GM12878 (cell line): ENCODE measurements around the gene S100A2. TPM values are rescaled to one million over a fixed set of nuclear protein-coding genes. Genes with fewer than 3 reads are reported as not detected.

ENCODE experiments used
- ATAC-seq: fragments of 200-7000 bp; cut with Tn5 transposase; 3 replicates; pipeline ENCODE4 v1.9.1; 2020; ENCODE audit warnings: mild to moderate bottlenecking, moderate library complexity
- BruUV-seq: library from RNA; stranded (reverse); fragments of 400-500 nt; replicated peaks from 2 replicates; lab custom pipeline; 2021; lab: Mats Ljungman, UMichigan
- CTCF ChIA-PET: fragments of 300-600 bp; sonication (Branson Sonifier 250); formaldehyde crosslinking; extraction: SDS; loops from one replicate; lab custom pipeline; 2021; ENCODE audit warnings: inconsistent platforms; lab: Yijun Ruan, JAX
- POLR2A ChIA-PET: fragments of 350-600 bp; formaldehyde crosslinking; extraction: SDS; loops from one replicate; lab custom pipeline; 2021; ENCODE audit warnings: inconsistent platforms; lab: Charles Lee
- RAD21 ChIA-PET: fragments of 300-600 bp; sonication (Branson Sonifier 250); formaldehyde crosslinking; loops from one replicate; lab custom pipeline; 2023; ENCODE audit warnings: antibody characterized with exemption; ENCODE audit not compliant: unreplicated experiment; lab: Charles Lee
- SMC1A ChIA-PET: fragments of 300-600 bp; sonication (Branson Sonifier 250); formaldehyde crosslinking; loops from one replicate; lab custom pipeline; 2023; ENCODE audit not compliant: unreplicated experiment, uncharacterized antibody; lab: Charles Lee
- DNase-seq: peaks from one replicate; pipeline ENCODE4 v3.0.0-alpha.2; 2011; ENCODE audit warnings: low read depth, low spot score
- FAIRE-seq: peaks from 3 replicates; lab custom pipeline; 2011; peaks lifted over from hg19 to GRCh38; lab: Jason Lieb, UNC
- H2AFZ ChIP-seq: 2 replicates; pipeline ENCODE4 v1.6.0; 2011; ENCODE audit warnings: low read depth, low read length, control low read depth; ENCODE audit not compliant: control insufficient read depth
- H3K27ac ChIP-seq: 2 replicates; pipeline ENCODE4 v1.5.1; 2011; ENCODE audit warnings: control low read depth; ENCODE audit not compliant: control insufficient read depth, insufficient read depth
- H3K27me3 ChIP-seq, 2 experiments: replicated peaks in 1 of 2; 2 replicates each; pipeline versions ENCODE4 v1.6.0 to v1.6.1; 2011; ENCODE audit warnings: low read length in 1 of 2; ENCODE audit not compliant: control insufficient read depth in 2 of 2, insufficient read depth in 2 of 2
- H3K36me3 ChIP-seq, 2 experiments: 2 replicates each; pipeline ENCODE4 v1.5.1; 2011; ENCODE audit warnings: low read length in 1 of 2; ENCODE audit not compliant: control insufficient read depth in 2 of 2, insufficient read depth in 2 of 2
- H3K4me1 ChIP-seq: 2 replicates; pipeline ENCODE4 v1.6.1; 2011; ENCODE audit warnings: mild to moderate bottlenecking, low read length, moderate library complexity, mixed read lengths; ENCODE audit not compliant: control insufficient read depth, insufficient read depth
- H3K4me2 ChIP-seq: 2 replicates; pipeline ENCODE4 v1.6.0; 2011; ENCODE audit warnings: control low read depth; ENCODE audit not compliant: control insufficient read depth, insufficient read depth
- H3K4me3 ChIP-seq: fragments of 200-600 bp; sonication (generic); 2 replicates; pipeline ENCODE4 v1.5.1; 2016
- H3K79me2 ChIP-seq: 2 replicates; pipeline ENCODE4 v1.6.0; 2011; ENCODE audit warnings: low read length; ENCODE audit not compliant: control insufficient read depth, insufficient read depth
- H3K9ac ChIP-seq: 2 replicates; pipeline ENCODE4 v1.8.0; 2011; ENCODE audit warnings: low read length, control low read depth, mixed read lengths; ENCODE audit not compliant: control insufficient read depth, insufficient read depth
- H3K9me3 ChIP-seq: replicated peaks from 3 replicates; pipeline ENCODE4 v1.5.1; 2011; ENCODE audit warnings: mild to moderate bottlenecking, low read length; ENCODE audit not compliant: control insufficient read depth, insufficient read depth
- H4K20me1 ChIP-seq: 2 replicates; pipeline ENCODE4 v1.6.0; 2011; ENCODE audit not compliant: control insufficient read depth, insufficient read depth
- BRCA1 ChIP-seq: IDR thresholded peaks from 2 replicates; pipeline ENCODE4 v1.6.1; 2011; ENCODE audit warnings: low read depth, low read length, improper control_type of control experiment
- CBX5 ChIP-seq: sonication (generic); IDR thresholded peaks from 2 replicates; pipeline ENCODE4 v1.6.1; 2016; ENCODE audit warnings: low read depth, moderate library complexity, mild to moderate bottlenecking, inconsistent platforms
- CEBPB ChIP-seq, 2 experiments: fragments of 150-350 bp in 1 of 2; IDR thresholded peaks; 2 replicates each; pipeline ENCODE4 v1.6.1; 2012 to 2014; ENCODE audit warnings: low read depth in 2 of 2, low read length in 2 of 2, borderline replicate concordance in 1 of 2, inconsistent platforms in 1 of 2
- EP300 ChIP-seq, 2 experiments: fragments of 150-350 bp in 1 of 2; IDR thresholded peaks; 2 replicates each; pipeline ENCODE4 v1.6.1; 2011 to 2012; ENCODE audit warnings: low read depth in 2 of 2, low read length in 2 of 2, borderline replicate concordance in 1 of 2, improper control_type of control experiment in 1 of 2, inconsistent platforms in 1 of 2; ENCODE audit not compliant: control insufficient read depth in 1 of 2
- FOS ChIP-seq: IDR thresholded peaks from 3 replicates; pipeline ENCODE4 v1.6.1; 2011; ENCODE audit warnings: borderline replicate concordance; ENCODE audit not compliant: insufficient read length; ENCODE audit errors: extremely low read depth
- IKZF1 ChIP-seq: fragments of 450-650 bp; conservative IDR thresholded peaks from 2 replicates; pipeline ENCODE4 v1.6.1; 2017; ENCODE audit warnings: antibody characterized with exemption, mild to moderate bottlenecking
- JUNB ChIP-seq: IDR thresholded peaks from 2 replicates; pipeline ENCODE4 v1.6.1; 2016; ENCODE audit warnings: antibody characterized with exemption, mild to moderate bottlenecking
- MXI1 ChIP-seq: fragments of 150-350 bp; IDR thresholded peaks from 2 replicates; pipeline ENCODE4 v1.6.1; 2011; ENCODE audit warnings: low read depth, mild to moderate bottlenecking, inconsistent platforms, low read length, improper control_type of control experiment
- MYB ChIP-seq: fragments of 150-350 bp; IDR thresholded peaks from 2 replicates; pipeline ENCODE4 v1.6.1; 2014; ENCODE audit warnings: mild to moderate bottlenecking, low read depth, low read length, borderline replicate concordance
- POU2F2 ChIP-seq: IDR thresholded peaks from 3 replicates; pipeline ENCODE4 v1.6.1; 2011; ENCODE audit warnings: low read depth, mild to moderate bottlenecking, low read length, borderline replicate concordance
- SKIL ChIP-seq: fragments of 450-650 bp; IDR thresholded peaks from 2 replicates; pipeline ENCODE4 v1.6.1; 2017; ENCODE audit warnings: mild to moderate bottlenecking, low read depth, inconsistent platforms; ENCODE audit not compliant: poor library complexity, severe bottlenecking
- SP1 ChIP-seq: IDR thresholded peaks from one replicate; pipeline ENCODE4 v1.6.1; 2011; ENCODE audit warnings: low read depth, low read length
- YY1 ChIP-seq: IDR thresholded peaks from 2 replicates; pipeline ENCODE4 v1.6.1; 2011; ENCODE audit warnings: low read depth, mild to moderate bottlenecking, low read length
- WGBS: methylation state at CpG from one replicate; pipeline ENCODE4 v1.1.6; 2016; ENCODE audit warnings: low lambda C conversion rate; ENCODE audit not compliant: insufficient replicate concordance, insufficient coverage; ENCODE audit errors: missing lambda C conversion rate; 5-methylcytosine and 5-hydroxymethylcytosine counted together
- in situ Hi-C: fragments of 300-500 bp; cut with MboI; formaldehyde crosslinking; loops from 9 replicates; pipeline ENCODE4 v1.14.3; 2018; ENCODE audit warnings: mixed read lengths
- intact Hi-C: fragments of 100-400 bp; cut with micrococcal nuclease; formaldehyde crosslinking; loops from one replicate; pipeline ENCODE4 v1.14.2; 2022; ENCODE audit not compliant: unreplicated experiment
- polyA plus RNA-seq, 11 experiments: library from polyadenylated mRNA; depleted of rRNA in 4 of 11; unstranded in 6 of 11; stranded (reverse) in 5 of 11; fragments of >200 nt; fragmentation: Nextera tagmentation in 4 of 11; fragmentation: Illumina TruSeq in 1 of 11; extraction: Ambion mirVana in 4 of 11; extraction: Trizol in 1 of 11; gene quantifications; 1 replicate in 1 of 11; 2 replicates in 10 of 11; pipeline versions ENCODE4 v1.2.1 to v1.2.3, GENCODE V29; 2011 to 2016; ENCODE audit warnings: inconsistent platforms in 2 of 11, missing spikeins in 2 of 11, low read depth in 1 of 11
- total RNA-seq, 4 experiments: library from RNA; depleted of rRNA in 3 of 4; stranded (reverse); fragments of >200 nt in 3 of 4; fragmentation: Illumina TruSeq in 1 of 4; extraction: Trizol in 1 of 4; gene quantifications; 2 replicates each; pipeline versions ENCODE4 v1.2.1 to v1.2.3, GENCODE V29; 2013 to 2021
- TF ChIP-seq, protein P1 (sequence below): fragments of 150-350 bp; IDR thresholded peaks from 2 replicates; pipeline ENCODE4 v1.6.1; 2016; ENCODE audit warnings: low read depth, low read length
- TF ChIP-seq, protein P2 (sequence below), 3 experiments: IDR thresholded peaks in 2 of 3; conservative IDR thresholded peaks in 1 of 3; 2 replicates each; pipeline ENCODE4 v1.5.1; 2011; ENCODE audit warnings: low read depth in 3 of 3, low read length in 3 of 3, mild to moderate bottlenecking in 3 of 3, control low read depth in 2 of 3, moderate library complexity in 2 of 3, inconsistent platforms in 1 of 3, mixed read lengths in 1 of 3; ENCODE audit not compliant: control insufficient read depth in 2 of 3, insufficient read depth in 1 of 3; ENCODE audit errors: extremely low read depth in 1 of 3

Gene S100A2
- total and polyA plus RNA-seq, 10 of the 15 experiments (the other 5 are each of a cell fraction or from before 2014, with no cell fraction given): 0.11 to 1.5 (median 0.59) TPM; not detected in 2

DNA sequence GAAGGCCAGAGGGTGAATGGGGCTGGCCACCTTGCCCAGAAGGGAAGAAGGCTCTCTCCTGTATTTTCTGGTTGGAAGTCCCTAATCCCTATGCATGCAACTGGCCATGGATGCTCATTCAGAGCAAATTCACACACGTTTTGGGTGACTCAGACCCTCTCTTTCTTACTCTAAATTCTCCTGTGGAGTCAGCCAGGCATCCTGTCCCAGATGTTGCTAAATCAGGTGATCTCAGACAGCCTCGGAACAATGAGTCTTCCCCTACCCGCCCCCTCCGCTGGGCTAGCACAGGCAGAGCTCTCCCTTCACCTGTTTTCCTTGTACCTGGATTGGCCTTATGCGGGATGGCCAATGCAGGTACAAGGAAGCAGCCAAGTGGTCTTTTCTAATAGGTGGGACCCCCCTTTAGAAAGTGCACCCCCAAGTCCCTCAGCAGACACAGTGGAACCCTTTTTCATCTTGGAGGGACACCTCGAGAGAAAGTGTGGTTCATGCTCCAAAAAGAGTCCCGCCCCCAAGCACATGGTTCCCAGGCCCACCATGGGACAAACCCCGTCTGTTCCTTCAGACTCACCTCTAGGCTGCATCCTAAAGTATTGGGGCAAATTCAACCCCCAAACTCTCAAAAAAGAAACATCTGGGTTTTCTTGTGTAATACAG is 38.5 kb downstream of the S100A2 start:
- no peaks in the 10 kb centered on the region for H3K4me1 ChIP-seq
- no peaks in the 10 kb centered on the region for H4K20me1 ChIP-seq
- H2AFZ ChIP-seq: no peak overlapping the region
- H3K9ac ChIP-seq: no peak overlapping the region
- in situ Hi-C loops: no loop called here
- TF ChIP-seq SKIL: no peak
- no peak for TF ChIP-seq YY1
- TF ChIP-seq POU2F2: no peak
- TF ChIP-seq JUNB: no peak
- TF ChIP-seq FOS: no peak
- no peak for TF ChIP-seq MXI1
- TF ChIP-seq, protein P1, sequence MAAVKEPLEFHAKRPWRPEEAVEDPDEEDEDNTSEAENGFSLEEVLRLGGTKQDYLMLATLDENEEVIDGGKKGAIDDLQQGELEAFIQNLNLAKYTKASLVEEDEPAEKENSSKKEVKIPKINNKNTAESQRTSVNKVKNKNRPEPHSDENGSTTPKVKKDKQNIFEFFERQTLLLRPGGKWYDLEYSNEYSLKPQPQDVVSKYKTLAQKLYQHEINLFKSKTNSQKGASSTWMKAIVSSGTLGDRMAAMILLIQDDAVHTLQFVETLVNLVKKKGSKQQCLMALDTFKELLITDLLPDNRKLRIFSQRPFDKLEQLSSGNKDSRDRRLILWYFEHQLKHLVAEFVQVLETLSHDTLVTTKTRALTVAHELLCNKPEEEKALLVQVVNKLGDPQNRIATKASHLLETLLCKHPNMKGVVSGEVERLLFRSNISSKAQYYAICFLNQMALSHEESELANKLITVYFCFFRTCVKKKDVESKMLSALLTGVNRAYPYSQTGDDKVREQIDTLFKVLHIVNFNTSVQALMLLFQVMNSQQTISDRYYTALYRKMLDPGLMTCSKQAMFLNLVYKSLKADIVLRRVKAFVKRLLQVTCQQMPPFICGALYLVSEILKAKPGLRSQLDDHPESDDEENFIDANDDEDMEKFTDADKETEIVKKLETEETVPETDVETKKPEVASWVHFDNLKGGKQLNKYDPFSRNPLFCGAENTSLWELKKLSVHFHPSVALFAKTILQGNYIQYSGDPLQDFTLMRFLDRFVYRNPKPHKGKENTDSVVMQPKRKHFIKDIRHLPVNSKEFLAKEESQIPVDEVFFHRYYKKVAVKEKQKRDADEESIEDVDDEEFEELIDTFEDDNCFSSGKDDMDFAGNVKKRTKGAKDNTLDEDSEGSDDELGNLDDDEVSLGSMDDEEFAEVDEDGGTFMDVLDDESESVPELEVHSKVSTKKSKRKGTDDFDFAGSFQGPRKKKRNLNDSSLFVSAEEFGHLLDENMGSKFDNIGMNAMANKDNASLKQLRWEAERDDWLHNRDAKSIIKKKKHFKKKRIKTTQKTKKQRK: no peak
- no peak for TF ChIP-seq MYB
- no peak for TF ChIP-seq BRCA1
- TF ChIP-seq SP1: no peak
- no peak for TF ChIP-seq CEBPB (IDR thresholded peaks at IDR 0.05; ENCODE audit: borderline replicate concordance in 1 of 2, low read depth in 2 of 2, low read length in 2 of 2)
- TF ChIP-seq CBX5: no peak
- TF ChIP-seq, protein P2, sequence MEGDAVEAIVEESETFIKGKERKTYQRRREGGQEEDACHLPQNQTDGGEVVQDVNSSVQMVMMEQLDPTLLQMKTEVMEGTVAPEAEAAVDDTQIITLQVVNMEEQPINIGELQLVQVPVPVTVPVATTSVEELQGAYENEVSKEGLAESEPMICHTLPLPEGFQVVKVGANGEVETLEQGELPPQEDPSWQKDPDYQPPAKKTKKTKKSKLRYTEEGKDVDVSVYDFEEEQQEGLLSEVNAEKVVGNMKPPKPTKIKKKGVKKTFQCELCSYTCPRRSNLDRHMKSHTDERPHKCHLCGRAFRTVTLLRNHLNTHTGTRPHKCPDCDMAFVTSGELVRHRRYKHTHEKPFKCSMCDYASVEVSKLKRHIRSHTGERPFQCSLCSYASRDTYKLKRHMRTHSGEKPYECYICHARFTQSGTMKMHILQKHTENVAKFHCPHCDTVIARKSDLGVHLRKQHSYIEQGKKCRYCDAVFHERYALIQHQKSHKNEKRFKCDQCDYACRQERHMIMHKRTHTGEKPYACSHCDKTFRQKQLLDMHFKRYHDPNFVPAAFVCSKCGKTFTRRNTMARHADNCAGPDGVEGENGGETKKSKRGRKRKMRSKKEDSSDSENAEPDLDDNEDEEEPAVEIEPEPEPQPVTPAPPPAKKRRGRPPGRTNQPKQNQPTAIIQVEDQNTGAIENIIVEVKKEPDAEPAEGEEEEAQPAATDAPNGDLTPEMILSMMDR (IDR thresholded peaks at IDR 0.05 in 2 of 3, conservative IDR thresholded peaks at IDR 0.05 in 1 of 3; ENCODE audit: control insufficient read depth in 2 of 3, extremely low read depth in 1 of 3, insufficient read depth in 1 of 3, low read depth in 3 of 3, low read length in 3 of 3): no peak
- TF ChIP-seq IKZF1: no peak
- TF ChIP-seq EP300 (IDR thresholded peaks at IDR 0.05; ENCODE audit: borderline replicate concordance in 1 of 2, control insufficient read depth in 1 of 2, low read depth in 2 of 2, low read length in 2 of 2): no peak
- TF ChIP-seq, all 136 proteins: peak for 0
- Histone ChIP-seq H3K4me3 (no peak overlapping the region), H3K27me3 (0 out of 4 replicates have a peak, but pooled peaks cover 0 to 3% of the 10 kb centered on the region in 2 experiments), H3K9me3 (no peaks in the 10 kb centered on the region), H3K36me3 (no peaks in the 10 kb centered on the region), H3K4me2 (no peak overlapping the region), H3K27ac (no peak overlapping the region), H3K79me2 (no peaks in the 10 kb centered on the region)
- ATAC-seq: no peak
- intact Hi-C loops: no loop called here
- DNase-seq: no peak
- no peak for FAIRE-seq
- POLR2A ChIA-PET: no interaction called here
- 37% methylated on average over 8 of the region's 8 CpGs for WGBS
- SMC1A ChIA-PET: no interaction called here
- RAD21 ChIA-PET: no interaction called here
- CTCF ChIA-PET: interaction anchor here (4.2 kb wide), 1 partner anchor 16 kb away, joined by 22 read pairs; no protein-coding TSS in a partner anchor
- BruUV-seq: no TSS peak
